CD4-positive, alpha-beta T cell treated with Interleukin-4 for 4 hours (primary cell): ENCODE data around the gene AMTN.

Experiments
- DNase-seq: peaks from one replicate; pipeline ENCODE4 v3.0.0-alpha.2; 2020

AMTN gene

GRCh38 chr4:70564033-70564432, 45.7 kb downstream of the AMTN start:
- DNase-seq: no peak

- DNase-seq: no peak
Observed at GRCh38 chr4:70570796-70571195, 52.4 kb downstream of the AMTN start.

- DNase-seq: no peak
Observed at GRCh38 chr4:70571772-70572171, 53.4 kb downstream of the AMTN start.

DNA sequence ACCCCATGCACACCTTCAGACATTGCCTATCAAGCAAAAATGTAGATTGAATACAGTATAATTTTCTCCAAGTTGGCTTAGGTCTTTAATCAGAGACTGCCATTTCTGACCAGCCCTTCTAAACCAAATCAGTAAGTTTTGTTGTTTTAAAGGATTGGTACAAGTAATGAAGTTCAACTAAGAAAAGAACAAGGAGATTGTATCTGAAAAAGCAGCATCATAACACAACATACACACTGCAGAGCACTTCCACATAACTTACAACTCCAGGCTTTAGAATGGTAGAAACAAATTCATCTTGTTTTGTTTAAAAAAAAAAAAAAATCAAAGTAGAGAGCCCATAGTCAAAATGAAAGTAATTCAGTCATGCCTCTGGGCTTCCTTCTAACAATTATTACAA, 57.6 kb downstream of the AMTN start:
- DNase-seq: no peak

DNA sequence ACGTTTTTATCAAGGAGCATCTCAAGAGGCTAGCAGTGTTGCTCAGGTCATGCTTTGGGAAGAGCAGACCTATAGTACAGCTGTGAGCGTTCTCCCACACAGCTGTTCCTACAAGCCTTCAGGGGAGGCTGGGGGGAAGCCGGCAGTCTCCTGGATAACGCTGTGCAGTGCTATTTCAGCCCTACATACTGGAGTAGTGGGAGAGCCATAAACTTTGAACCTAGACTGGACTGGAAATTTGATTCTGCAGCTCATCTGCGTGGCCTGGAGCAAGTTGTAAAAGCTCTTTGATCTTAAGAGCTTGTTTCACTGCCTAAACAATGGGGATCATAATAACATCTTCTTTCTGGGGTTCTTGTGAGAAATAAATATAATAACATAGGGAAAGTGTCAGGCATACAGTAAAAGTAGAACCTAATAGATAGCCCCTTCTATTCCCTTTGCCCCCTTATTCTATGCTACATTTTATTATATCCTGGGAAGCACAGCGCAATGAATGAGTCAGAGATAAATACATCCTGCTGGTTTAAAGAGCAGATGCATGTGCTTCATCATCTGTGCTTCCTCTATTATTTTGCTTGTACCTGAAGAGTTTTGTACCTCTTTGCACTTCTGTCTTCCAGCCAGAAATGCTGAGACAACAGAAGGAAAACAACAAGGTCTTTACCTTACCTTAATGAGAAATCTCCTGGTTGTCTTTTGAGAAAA, 59.0 kb downstream of the AMTN start:
- no peak for DNase-seq

GRCh38 chr4:70581980-70582379, 63.6 kb downstream of the AMTN start:
- DNase-seq: no peak
